Activated CD4-positive, alpha-beta T cell treated with anti-CD3 and anti-CD28 coated beads, Interleukin-2, Interleukin-6, amounts not matched to agents 100 ng/mL and 50 ng/mL, durations not matched to agents 16 hours and 8 hours (primary cell): ENCODE data around the gene SPTLC1.
"Not testable (repeated sequence)": the region's sequence is repeated elsewhere in the genome, so short reads cannot be mapped to it uniquely, and the experiment has no call there.

ENCODE experiments used
- DNase-seq: peaks from one replicate; pipeline ENCODE4 v3.0.0-alpha.2; 2020

Gene SPTLC1, protein sequence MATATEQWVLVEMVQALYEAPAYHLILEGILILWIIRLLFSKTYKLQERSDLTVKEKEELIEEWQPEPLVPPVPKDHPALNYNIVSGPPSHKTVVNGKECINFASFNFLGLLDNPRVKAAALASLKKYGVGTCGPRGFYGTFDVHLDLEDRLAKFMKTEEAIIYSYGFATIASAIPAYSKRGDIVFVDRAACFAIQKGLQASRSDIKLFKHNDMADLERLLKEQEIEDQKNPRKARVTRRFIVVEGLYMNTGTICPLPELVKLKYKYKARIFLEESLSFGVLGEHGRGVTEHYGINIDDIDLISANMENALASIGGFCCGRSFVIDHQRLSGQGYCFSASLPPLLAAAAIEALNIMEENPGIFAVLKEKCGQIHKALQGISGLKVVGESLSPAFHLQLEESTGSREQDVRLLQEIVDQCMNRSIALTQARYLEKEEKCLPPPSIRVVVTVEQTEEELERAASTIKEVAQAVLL

DNA sequence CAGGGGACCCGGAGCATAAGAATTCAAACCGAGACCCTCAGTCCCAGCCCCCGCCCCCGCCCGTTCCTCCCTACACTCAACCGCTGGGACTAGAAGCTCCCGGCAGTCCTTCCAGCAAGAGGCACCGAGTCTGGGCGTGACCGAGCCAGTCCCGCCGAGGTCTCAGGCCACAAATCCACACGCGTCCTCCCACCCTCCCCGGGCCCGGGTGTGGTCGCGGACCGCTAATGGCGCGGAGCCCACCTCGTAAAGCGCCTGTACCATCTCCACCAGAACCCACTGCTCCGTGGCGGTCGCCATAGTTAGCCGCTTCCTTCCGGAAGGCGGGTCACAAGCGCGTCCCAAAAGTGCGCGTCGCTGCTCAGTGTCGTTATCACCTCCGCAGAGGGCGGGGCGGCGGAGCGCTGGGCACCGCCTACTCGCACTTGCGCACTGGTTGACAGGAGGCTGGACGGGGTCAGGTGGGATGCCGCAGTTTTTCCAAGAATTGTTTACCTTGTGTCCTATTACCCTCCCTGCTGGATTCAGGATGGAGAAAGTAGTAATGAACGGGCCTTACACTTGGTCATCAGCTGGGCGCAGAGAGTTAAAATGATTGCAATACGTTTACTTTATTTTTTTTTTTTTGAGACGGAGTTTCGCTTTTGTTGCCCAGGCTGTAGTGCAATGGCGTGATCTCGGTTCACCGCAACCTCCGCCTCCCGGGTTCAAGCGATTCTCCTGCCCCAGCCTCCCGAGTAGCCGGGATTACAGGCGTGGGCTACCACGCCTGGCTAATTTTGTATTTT, at the start of gene SPTLC1:
Gene SPTLC1, minus strand, starts transcription at position 343 of the 788 bp plus-strand sequence. Its CDS starts 43 bp downstream, at position 300.
- DNase-seq = peak; percentile 96

DNA sequence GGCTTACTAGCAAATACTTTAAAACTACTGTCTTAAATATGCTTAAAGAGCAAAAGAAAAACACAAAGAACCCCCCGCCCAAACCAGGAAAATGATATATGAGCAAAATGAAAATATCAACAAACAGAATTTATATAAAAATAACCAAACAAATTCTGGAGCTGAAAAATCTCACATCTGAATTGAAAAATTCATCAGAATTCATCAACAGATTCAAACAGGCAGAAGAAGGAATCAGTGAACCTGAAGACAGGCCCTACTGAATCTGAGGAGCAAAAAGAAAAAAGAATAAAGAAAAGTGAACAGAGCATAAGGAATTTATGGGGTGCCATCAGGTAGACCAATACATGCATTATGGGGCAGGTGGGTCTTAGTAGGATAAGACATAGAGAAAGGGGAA, 49.8 kb upstream of the SPTLC1 start:
- no peak for DNase-seq

DNA sequence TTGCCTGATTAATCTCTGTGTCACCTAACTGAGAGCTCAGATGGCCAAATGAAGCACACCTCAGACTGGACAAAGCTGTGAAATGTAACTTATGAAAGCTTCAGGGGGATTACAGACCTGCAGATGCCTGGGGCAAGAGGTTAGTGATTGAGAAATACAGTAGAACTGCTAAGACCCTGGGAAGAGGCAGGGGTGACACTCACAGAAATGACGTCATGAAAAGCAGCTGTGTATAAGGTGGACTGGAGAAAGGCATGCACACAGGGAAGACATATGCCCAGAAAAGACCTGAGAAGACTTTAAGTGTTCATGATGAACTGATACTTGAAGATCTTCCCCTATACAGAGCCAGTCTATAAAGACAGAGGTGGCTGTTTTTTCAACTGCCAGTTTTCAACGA, 49.3 kb upstream of the SPTLC1 start:
- no peak for DNase-seq

DNA sequence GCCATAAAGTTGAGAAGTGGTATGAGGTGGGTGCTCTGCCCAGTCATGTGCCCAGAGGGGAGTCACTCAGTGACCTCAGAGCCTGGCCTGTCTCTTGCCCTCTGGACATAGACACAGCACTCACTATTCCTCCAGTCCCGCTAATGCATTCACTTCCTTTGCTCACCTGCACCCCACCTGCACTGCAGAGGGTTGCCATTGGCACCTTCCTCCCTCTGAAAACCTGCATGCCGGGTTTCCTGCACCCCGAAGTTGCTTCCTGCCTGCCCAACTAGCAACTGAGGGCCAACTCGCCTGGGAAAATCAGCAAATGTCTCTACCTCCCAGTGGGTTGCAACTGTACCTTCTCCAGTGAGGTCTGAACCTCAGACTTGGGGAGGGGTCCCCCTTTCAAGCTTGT, 48.1 kb upstream of the SPTLC1 start:
- DNase-seq = no peak

DNA sequence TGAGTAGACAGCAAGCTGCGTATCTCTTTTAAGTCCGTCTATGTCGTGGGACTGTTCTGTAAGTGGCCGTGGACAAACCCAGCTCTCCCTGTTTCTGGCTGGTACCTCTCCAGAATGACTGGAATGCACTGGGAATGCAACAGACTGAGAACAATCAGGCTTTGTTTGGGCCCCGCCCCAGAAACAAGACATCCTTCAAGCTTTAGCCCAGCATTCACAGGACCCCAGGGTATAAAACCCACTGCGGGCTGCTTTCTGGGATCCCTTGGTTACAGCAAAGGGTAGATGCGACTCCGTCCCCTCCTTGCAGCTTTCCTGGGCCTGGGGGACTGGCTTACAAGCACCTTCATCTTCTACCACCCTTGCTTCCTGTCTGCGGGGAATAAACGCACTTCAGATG, 45.6 kb upstream of the SPTLC1 start:
- no peak for DNase-seq

DNA sequence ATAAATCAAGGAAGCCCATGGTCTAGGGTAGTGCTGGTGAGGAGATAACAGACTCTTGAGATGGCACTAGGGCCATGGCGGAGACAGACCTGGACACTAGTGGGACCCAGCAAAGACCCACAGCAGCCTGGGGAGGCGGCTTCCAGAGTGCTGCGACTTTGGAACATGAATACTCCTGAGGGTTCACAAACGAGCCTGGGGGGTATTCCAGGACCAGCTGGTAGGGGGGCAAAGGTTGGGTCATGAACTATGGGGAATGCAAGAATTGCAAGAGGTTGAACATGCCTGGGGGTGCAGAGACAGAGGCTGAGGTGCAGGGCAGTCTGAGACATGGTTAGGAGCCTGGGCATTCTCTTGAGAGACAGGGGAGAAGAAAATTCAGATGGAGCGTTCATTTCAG, 43.8 kb upstream of the SPTLC1 start:
- no peak for DNase-seq

DNA sequence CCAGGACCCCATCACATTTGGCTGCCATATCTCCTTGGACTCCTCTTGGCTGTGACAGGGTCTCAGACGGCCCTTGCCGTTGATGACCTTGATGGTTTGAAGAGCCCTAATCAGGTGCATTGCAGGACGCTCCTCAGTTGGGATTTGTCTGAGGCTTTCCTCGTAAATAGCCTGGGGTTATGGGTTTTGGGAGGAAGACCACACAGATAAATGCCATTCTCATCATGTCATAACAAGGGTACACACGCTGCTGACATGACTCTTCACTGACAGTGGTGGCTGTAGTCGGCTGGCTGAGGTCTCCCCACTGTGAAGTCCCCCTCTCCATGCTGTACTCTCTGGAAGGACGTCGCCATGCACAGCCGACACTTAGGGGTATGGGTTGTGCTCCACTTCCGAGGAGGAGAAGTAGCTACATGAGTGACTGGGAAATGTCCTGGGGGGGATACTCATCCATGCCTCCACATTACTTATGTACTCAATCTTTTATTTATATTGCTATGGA, 42.9 kb upstream of the SPTLC1 start:
- no peak for DNase-seq

DNA sequence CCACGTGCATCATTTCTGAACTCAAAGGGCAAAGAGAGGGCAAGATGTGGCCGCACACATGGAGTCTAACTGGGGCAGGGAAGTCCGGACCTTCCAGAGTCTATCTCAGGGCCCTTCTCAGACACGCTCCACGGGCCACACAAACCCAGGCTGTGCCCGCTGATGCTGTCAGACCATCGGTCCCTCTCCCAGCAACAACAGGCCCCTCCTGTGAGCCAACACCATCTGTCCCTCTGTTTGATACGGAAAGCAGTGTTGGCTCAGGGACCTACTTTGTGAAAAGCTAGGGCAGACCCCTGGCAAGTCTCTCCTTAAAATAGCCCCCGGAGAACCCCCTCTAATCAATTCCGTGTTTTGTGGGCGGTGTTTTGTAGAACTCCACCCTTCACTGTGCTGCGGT, 40.5 kb upstream of the SPTLC1 start:
- DNase-seq = not testable (repeated sequence)

DNA sequence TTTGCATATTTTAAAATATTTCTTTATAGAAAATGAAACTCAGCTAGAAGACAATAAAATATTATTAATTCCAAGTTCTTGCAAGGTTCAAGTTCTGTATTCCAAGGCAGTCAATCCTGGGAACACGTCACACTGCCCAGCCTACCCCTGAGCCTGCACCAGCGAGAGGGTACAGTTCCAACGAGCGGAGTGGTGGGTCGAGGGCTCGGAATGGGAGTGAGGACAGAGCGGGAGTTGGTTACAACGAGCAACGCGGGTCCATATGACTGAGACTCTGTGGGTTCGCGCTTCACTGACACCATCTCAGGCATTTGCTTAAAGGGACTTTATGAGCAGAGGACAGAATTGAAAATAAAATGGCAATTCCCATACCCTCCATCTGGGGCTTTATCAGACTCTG, 40.0 kb upstream of the SPTLC1 start:
- DNase-seq = no peak

DNA sequence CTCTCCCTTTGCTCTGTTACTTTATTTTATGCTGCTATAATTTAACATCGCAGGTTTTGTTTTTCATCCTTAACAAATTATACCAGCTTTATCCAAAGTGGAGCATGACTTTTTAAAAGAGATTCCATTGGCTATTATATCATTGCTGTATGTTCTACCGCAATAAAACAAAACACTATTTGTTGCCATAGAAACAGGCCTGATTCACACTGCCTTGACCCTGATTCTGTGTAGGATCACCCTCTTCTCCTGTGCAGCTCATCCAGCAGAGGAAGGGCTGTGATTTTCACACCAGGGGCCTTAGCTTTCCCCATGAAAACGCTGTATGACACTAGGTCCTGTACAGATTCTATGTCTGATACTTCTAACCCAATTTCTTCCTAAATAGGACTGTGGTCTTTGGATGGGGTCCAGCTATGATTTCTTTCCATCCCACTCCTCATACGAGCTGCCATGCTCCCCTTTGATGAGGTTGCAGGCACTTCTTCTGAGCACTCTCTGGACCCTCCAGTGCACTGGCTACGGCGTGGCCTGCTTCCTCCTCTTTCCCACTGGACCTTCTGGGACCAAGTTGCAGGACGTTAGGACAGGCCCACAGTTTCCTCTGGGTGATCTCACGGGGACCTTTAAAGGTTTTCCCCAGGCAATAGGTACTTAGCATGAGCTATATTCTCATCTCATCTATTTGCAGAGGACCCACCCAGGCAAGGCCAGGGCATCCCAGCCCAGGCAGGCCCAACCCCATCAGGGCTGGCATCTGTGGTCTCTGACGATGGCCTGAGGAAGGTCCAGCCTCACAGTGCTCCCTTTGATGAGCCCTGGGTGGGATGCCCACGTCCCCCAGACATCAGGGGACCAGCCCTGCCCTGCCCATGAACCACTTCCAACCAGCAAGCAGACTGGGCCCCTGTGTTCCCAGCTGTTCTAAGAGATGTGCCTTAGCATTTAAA, 38.5 kb upstream of the SPTLC1 start:
- not testable (repeated sequence) for DNase-seq

DNA sequence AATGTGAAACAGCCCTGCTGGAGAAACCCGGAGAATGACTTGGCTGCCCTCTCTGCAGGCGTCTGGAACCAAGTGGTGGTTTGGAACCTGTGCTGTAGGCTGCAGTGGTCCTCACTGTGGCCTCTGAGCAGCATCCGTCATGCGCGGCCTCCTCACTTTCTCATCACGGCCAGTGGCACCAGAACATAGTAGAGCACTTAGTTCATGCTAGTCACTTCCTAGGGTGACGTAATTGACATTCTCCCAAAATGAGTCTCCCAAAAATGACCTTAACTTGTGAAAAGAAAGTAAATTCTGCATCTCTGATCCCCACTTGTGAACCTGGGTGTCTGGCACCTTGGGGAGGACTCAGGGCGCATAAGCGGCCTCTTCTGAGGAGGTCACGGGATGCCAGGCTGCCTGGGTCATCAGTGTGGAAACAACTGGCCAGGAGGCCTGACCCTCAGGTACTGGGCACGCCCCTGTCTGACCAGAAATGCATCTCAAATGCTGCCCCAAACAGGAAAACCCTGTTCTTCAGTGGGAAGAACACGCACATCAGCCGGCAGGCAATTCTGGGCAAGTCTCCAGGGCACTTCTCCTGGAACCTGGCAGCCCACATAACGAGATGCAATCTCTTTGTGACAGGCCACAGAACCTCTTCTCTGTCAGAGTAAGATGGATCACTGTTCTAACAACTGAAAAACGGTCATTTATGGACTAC, 36.6 kb upstream of the SPTLC1 start:
- DNase-seq = no peak

DNA sequence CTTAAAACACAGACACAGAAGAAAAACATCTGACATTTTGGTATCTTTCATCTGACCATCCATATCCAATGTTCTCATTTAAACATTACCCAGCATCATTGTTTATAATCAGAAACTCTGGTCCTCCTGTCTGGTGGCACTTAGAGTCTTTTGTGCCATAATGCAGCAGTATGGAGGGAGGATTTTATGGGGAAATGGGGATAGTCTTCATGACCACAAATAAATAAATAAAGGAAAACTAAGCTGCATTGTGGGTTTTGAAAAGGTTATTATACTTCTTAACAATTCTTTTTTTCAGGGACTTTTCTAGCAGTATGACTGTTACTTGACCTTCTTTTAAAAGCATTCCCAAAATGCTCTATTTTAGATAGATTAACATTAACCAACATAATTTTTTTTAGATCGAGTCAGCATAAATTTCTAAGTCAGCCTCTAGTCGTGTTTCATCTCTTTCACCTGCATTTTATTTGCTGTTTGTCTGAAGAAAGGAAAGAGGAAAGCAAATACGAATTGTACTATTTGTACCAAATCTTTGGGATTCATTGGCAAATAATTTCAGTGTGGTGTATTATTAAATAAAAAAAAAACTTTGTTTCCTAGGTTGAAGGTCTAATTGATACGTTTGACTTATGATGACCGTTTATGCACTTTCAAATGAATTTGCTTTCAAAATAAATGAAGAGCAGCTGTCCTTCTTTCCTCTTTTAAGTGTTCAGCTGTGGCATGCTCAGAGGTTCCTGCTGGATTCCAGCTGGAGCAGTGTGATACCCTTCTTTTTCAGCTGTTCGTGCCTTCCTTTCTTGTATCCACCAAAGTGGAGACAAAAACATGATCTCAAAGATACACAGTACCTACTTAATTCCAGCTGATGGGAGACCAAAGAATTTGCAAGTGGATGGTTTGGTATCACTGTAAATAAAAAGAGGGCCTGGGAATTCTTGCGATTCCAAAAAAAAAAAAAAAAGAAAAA, 35.6 kb upstream of the SPTLC1 start:
- not testable (repeated sequence) for DNase-seq

DNA sequence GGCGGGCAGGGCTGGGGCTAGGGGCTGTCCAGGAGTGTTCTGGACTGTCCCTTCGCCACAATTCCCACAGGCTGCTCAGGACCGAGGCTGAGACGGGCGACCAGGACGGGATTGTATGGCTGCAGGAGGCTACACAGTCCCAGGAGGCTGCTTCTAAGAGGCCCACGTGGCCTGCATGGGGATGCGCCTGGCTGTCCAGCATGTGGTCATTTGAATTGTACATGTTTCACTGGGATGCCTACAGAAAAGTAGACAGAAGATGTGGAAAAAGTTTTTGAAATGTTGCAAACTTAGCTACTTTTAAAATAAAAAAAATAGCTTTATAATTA, 32.6 kb upstream of the SPTLC1 start:
- DNase-seq = no peak

DNA sequence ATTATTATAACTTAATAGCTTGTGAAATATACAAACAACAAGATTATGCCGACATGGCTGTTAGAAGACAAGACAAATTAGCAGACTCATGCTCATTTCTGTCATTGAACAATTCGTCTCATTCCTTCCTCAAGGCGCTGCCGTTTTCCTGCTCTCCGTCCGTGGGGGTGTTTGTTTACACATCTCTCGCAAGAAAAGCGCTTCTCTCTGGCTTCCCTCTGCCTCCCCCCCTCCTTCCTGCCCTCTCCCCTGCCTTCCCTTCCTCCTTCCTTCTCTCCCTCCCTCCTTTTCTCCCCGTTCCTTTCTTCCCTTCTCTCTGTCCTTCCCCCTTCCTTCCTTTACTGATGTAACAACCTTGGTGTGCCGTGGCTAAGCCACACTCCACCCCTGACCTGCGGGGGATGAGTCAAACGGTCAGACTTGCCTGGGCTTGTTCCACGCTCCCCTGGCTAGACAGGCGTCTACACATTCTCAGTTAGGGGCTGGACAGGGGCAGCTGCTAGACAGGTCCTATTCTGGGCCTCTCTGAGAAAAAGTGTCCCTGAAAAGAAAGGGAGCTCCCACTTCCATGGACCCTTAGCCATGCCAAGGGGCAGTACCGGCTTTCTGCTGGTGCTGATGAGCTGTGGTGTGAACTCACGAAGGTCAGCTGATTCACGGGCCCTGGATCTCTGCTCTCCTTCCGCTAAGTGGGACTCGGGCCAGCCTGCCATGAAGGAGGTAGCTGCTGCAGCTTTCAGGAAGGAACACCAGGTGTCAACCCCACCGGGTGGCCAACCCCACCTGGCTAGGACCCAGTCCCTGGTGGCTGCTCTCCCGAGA, 32.0 kb upstream of the SPTLC1 start:
- DNase-seq = peak; percentile 42

DNA sequence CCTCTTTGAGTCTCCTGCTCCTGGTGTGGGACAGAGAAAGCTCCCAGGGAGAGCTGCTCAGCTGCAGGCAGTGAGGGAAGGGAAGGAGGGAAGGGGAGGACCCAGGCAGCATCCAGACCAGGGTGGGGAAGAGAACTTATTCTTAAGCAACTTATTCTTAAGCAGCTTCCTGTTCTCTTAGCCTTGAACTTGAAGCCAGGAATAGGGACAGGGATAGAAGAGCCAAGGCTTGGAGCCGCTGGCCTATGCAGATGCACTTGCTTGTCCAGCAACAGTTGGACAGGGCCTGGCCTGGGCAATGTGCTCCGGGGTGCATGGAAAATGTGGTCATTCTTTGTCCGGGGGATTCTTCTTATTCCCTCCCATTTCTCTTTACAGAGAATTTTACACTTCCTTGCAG, 31.4 kb upstream of the SPTLC1 start:
- DNase-seq = no peak

DNA sequence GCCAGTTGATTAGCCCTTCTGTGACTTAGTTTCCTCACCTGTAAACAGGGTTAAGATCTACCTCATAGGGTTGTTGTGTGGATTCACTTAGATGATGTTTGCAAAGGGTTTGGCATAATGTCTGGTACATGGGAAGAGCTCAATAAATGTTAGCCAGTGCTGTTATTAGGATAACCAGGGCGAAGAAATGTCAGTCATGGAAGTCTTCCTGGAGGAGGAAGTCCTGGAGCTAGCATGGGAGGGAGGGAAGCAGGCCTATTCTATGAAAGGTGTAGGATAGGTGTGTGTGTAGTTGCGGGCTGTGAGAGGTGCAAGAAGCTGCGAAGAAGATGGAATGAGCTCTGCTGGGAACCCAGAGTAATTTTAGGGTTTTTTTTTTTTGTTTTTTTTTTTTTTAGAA, 30.6 kb upstream of the SPTLC1 start:
- DNase-seq = not testable (repeated sequence)

DNA sequence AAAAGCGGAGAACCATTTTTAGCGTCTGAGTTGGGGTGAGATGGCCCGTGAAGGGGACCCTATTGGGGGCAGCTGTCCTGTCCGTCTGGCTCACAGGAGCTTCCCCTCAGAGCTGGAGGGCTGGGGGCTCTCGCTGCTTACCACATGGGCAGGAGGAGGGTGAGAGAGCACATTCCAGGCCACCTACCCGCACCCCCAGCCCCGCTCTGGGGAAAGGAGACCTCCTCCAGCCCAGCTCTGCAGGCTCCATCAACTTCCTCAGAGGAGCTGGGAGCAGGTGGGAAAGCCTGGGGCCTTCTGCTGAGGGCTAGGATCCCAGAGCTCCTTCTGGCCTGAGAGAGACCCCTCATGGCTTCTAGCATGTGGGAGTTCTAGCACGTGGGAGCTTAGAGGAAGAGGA, 27.1 kb upstream of the SPTLC1 start:
- DNase-seq = no peak

DNA sequence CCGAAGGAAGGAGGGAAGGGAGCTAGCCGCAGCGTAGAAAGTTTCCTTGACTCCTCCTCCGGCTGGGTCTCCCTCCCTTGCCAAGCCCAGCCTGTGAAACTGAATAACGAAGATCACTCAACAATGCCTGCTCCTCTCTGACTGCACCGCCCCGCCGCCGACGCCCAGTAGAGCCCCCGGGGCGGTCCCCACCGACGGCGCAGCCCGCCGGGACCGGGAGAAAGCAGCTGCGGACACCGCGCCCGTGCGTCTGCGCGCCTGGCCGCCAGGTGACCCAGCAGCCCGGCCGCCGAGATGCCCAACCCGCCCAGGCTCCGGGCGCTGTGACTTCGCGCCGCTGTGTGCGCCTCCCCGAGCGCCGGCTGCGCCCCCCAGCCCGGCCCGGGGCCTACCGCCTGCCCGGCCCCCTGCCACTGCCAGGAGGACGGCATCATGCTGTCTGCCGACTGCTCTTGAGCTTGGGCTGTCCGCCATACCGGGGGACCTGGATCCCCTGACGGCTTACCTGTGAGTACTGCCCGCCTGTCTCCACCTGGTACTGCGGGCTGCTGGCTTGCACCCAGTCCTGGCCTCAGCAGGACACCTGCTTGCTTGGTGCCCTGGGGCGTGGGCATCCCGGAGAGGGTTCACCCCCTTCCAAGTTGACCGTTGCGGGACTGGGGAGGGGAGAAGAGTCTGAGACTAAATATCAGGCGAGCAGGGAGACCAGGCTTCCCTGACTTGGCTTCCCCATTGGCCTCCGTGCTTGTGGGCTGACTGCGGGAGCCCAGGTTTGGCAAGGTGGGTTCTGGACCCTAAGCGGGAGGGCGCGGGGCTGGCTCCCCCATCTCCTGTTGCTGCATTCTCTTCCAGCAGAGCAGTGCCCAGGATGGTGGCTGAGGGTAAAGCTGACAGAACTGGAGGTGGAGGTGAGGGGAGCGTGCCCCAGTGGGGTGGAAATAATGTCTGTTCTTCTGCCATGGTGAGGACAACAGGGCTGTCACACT, 26.2 kb upstream of the SPTLC1 start:
- no peak for DNase-seq

DNA sequence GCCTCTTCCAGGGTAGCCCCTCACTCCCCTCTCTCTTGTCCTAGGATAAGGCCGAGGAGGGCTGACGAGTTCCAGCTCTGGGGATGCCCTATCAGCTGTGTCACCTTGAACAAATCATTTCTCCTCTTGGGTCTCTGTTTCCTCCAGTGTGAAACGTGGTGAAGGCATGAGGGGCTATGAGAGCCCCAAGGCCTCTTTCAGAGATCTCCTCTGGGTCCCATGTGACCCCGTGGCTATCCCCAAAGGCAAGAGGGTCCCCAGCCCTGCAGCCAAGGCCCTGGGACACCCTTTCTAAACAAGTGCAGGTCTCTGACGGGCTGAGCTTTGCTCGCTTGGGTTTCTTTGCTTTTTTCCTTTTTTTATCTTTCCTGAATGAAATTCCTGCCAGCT, 25.5 kb upstream of the SPTLC1 start:
- DNase-seq = no peak
